GM06990 (cell line): ENCODE data around the gene ADTRP.

ENCODE experiments used
- DNase-seq: peaks from one replicate; pipeline ENCODE4 v3.0.0-alpha.2; 2011; ENCODE audit not compliant: insufficient read length; ENCODE audit errors: extremely low read depth
- H3K27me3 ChIP-seq: replicated peaks from 2 replicates; pipeline ENCODE4 v1.6.0; 2011; ENCODE audit warnings: low read length; ENCODE audit not compliant: control insufficient read depth, insufficient read depth
- H3K36me3 ChIP-seq: 2 replicates; pipeline ENCODE4 v1.5.1; 2011; ENCODE audit warnings: low read length; ENCODE audit not compliant: control insufficient read depth, insufficient read depth
- H3K4me3 ChIP-seq: replicated peaks from 2 replicates; pipeline ENCODE4 v1.5.1; 2011; ENCODE audit warnings: low read depth, mild to moderate bottlenecking, control low read depth, low read length
- CTCF ChIP-seq: IDR thresholded peaks from 2 replicates; pipeline ENCODE4 v1.5.1; 2011; ENCODE audit warnings: low read length, control low read depth, mild to moderate bottlenecking, inconsistent platforms; ENCODE audit not compliant: insufficient read depth, poor library complexity, severe bottlenecking

The ADTRP gene

DNA sequence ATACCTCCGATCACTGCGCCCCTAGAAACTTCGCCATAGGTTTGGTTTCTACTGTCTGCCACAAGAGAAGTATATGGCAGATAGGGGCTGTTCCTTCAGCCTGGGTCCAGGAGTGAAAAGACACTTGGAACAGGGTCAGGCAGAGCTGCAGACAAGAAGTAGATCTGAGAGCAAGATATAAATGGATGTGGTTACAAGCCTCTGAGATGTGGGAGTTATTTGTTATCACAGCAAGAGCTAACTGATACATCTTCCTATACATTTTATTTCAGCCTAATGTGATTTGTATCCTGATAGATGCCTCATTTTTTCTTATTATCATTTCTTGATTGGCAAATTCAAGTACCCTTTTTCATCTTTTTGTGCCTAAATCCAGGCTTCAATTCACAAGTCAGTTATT lies 40.9 kb upstream of the ADTRP start:
- TF ChIP-seq CTCF: no peak

GRCh38 chr6:11815231-11815630 lies 36.6 kb upstream of the ADTRP start:
- DNase-seq: no peak
- no peak overlapping the region for H3K4me3 ChIP-seq
- TF ChIP-seq CTCF: no peak
- H3K36me3 ChIP-seq: no peaks in the 10 kb centered on the region
- H3K27me3 ChIP-seq: no peaks in the 10 kb centered on the region

More for the DNA sequence above, 40.9 kb upstream of the ADTRP start:
- Histone ChIP-seq H3K27me3 (no peaks in the 10 kb centered on the region), H3K4me3 (no peak overlapping the region), H3K36me3 (no peaks in the 10 kb centered on the region)
- no peak for DNase-seq

DNA sequence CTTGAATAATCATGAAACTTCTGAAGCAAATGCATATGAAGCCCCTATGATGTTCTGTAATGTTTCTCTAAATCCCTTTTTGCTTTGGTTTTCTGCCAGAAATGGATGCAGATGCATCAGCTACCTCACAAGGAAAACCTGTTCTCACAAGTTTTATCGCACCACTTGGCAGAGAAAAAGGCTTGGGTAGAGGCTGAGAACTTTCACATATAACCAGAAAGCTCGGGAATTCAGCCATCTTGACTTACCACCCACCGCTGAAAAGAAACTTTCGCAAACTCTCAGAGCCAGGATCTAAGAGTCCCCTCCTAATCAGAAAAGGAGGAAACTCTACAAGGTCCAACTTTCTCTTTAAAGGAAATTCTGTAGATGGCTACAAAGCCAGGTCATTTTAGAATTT lies 36.2 kb upstream of the ADTRP start:
- Histone ChIP-seq H3K36me3 (no peaks in the 10 kb centered on the region), H3K27me3 (no peaks in the 10 kb centered on the region), H3K4me3 (no peak overlapping the region)
- TF ChIP-seq CTCF: no peak
- DNase-seq: no peak

GRCh38 chr6:11814106-11814505 lies 35.5 kb upstream of the ADTRP start:
- H3K27me3 ChIP-seq: no peaks in the 10 kb centered on the region
- TF ChIP-seq CTCF: no peak
- DNase-seq: no peak
- H3K36me3 ChIP-seq: no peaks in the 10 kb centered on the region
- no peak overlapping the region for H3K4me3 ChIP-seq

GRCh38 chr6:11813606-11814005 lies 35.0 kb upstream of the ADTRP start:
- Histone ChIP-seq H3K27me3 (no peaks in the 10 kb centered on the region), H3K36me3 (no peaks in the 10 kb centered on the region), H3K4me3 (no peak overlapping the region)
- no peak for DNase-seq
- no peak for TF ChIP-seq CTCF

DNA sequence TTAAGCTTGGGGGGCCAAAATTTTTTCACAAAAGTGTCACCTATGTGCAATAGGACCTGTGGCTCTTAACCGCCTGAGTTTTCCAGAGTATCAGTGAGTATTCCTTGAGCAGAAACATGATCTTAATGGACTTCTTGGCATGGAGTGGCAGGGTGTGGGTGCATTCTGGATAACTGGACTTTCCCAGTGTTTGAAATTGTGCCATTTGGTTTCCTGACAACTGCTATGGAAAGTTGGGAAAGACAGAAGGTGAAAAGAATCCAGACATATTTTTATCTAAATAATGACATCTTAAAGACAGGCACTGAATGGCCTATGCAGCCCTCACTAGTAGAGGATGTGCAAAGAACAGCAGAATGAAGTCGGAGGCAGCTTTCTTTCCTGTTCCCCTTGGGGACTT lies 34.3 kb upstream of the ADTRP start:
- TF ChIP-seq CTCF: no peak
- Histone ChIP-seq H3K36me3 (no peaks in the 10 kb centered on the region), H3K27me3 (no peaks in the 10 kb centered on the region), H3K4me3 (no peak overlapping the region)
- DNase-seq: no peak
